Stomach (tissue), 9 donors: ENCODE data around the gene PNPLA6. TPM values are rescaled to one million over a fixed set of nuclear protein-coding genes. Genes with fewer than 3 reads are reported as not detected.

ENCODE experiments used
- DNase-seq, 2 donors: peaks; one replicate each; pipeline versions ENCODE4 v3.0.0 to v3.0.0-alpha.2; 2013 to 2019
- H3K27ac ChIP-seq, 5 donors: fragments of 200-600 bp in 4 of 5; sonication (generic) in 4 of 5; one replicate each; pipeline ENCODE4 v1.5.1; 2013 to 2019; ENCODE audit warnings: mild to moderate bottlenecking in 1 of 5, moderate library complexity in 1 of 5
- H3K27me3 ChIP-seq, 3 donors: fragments of 200-600 bp; sonication (generic); one replicate each; pipeline ENCODE4 v1.5.1; 2017 to 2019; ENCODE audit warnings: mixed run types in 1 of 3
- H3K36me3 ChIP-seq, 4 donors: fragments of 200-600 bp; sonication (generic); 1 replicate in 3 of 4; 2 replicates in 1 of 4; pipeline ENCODE4 v1.5.1; 2016 to 2019
- H3K4me1 ChIP-seq, 4 donors: fragments of 200-600 bp; sonication (generic); one replicate each; pipeline ENCODE4 v1.5.1; 2016 to 2019
- H3K4me3 ChIP-seq, 4 donors: fragments of 200-600 bp; sonication (generic) in 3 of 4; one replicate each; pipeline ENCODE4 v1.5.1; 2016 to 2019; ENCODE audit warnings: mild to moderate bottlenecking in 1 of 4
- H3K9me3 ChIP-seq, 4 donors: fragments of 200-600 bp; sonication (generic); one replicate each; pipeline ENCODE4 v1.5.1; 2016 to 2019
- EP300 ChIP-seq: sonication (generic); formaldehyde crosslinking; IDR thresholded peaks from one replicate; pipeline ENCODE4 v1.6.1; 2017; ENCODE audit warnings: antibody characterized with exemption
- POLR2A ChIP-seq, 4 donors: fragments of 450-650 bp; IDR thresholded peaks; one replicate each; pipeline ENCODE4 v1.6.1; 2016; ENCODE audit warnings: antibody characterized with exemption in 4 of 4, control low read depth in 2 of 4, mild to moderate bottlenecking in 1 of 4, moderate library complexity in 1 of 4
- POLR2AphosphoS5 ChIP-seq, 3 donors: sonication (generic); formaldehyde crosslinking; IDR thresholded peaks; one replicate each; pipeline ENCODE4 v1.6.1; 2016; ENCODE audit warnings: antibody characterized with exemption in 3 of 3
- WGBS, 5 donors: extraction: QIAGEN DNeasy Blood & Tissue Kit in 3 of 5; methylation state at CpG; one replicate each; pipeline versions ENCODE4 v1.1.5 to v1.1.7; 2013 to 2018; 5-methylcytosine and 5-hydroxymethylcytosine counted together
- intact Hi-C: fragments of 100-400 bp; cut with DNase I; formaldehyde crosslinking; loops from one replicate; pipeline ENCODE4 v1.15.1; 2023; ENCODE audit warnings: low total_unique reads
- polyA plus RNA-seq, 3 donors: library from polyadenylated mRNA; stranded (reverse); fragments of 200-250 nt; gene quantifications; one replicate each; pipeline ENCODE4 v1.2.3, GENCODE V29; 2013
- total RNA-seq, 5 donors: library from RNA; depleted of rRNA; stranded (reverse); fragments of >200 nt; gene quantifications; one replicate each; pipeline versions ENCODE4 v1.1.0 to v1.2.3, GENCODE V29; 2014 to 2016
- TF ChIP-seq, protein P1 (sequence below), 7 experiments: fragments of 450-650 bp in 4 of 7; fragments of 200-600 bp in 3 of 7; sonication (generic) in 3 of 7; IDR thresholded peaks; one replicate each; pipeline ENCODE4 v1.5.1; 2016 to 2019; ENCODE audit warnings: antibody characterized with exemption in 7 of 7, control low read depth in 2 of 7, mild to moderate bottlenecking in 1 of 7
- donor health status: healthy with polysubstance abuse.
- donor health status: Bipolar disorder and iron deficiency.
- donor health status: healthy.

Gene PNPLA6
- total and polyA plus RNA-seq, 8 donors: 15.2 to 357 (median 44.3) TPM

DNA sequence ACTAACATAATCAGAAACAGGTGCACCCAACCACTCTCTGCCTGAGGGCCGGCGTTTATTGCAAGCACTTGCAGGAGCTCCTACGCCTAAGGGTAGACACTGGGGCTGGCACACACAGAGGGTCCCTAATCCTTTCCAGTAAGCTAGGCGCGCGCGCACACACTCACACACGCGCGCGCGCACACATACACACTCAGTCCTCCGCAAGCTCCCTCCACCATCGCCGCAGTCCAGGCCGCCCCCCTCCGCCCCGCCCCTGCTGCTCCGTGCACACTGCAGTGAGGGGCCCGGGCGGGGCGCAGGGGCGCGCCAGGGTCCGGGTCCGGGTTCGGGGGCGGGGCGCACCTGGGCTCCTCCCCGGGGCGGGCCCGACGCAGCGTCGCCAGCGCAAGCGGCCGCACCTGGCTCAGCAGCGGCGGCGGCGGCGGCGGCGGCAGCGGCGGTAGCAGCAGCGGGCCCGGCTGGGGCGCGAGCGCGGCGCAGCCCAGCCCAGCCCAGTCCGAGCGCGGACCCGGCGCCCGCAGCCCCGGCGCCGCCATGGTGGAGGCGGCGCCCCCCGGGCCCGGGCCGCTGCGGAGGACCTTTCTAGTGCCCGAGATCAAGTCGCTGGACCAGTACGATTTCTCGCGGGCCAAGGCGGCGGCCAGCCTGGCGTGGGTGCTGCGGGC is 60.1 kb downstream of the PNPLA6 start, which contains the start of gene CAMSAP3:
CAMSAP3 (plus strand) TSS at position 398 of the 668 bp plus-strand sequence; CDS start at position 538, 140 bp downstream.
- Histone ChIP-seq H3K36me3 (no peaks in the 10 kb centered on the region), H3K27ac (peak within 1 kb of the TSS; percentile 71 to 91 (median 77)), H3K4me3 (peak within 1 kb of the TSS; percentile 44 to 66 (median 50)), H3K27me3 (peaks cover 3 to 81% (median 13%) of the 10 kb centered on the region in 3 donors), H3K9me3 (no peaks in the 10 kb centered on the region), H3K4me1 (peaks cover 0 to 31% (median 26%) of the 10 kb centered on the region in 4 donors)
- WGBS, 5 donors: 0 to 1% (median 1%) methylated on average over 19 to 78 of the region's 78 CpGs
- TF ChIP-seq POLR2A (IDR thresholded peaks at IDR 0.05): no peak
- TF ChIP-seq POLR2AphosphoS5 (IDR thresholded peaks at IDR 0.05): peak in 1 of 3 donors; percentile 29
- no peak for TF ChIP-seq EP300
- TF ChIP-seq, protein P1, sequence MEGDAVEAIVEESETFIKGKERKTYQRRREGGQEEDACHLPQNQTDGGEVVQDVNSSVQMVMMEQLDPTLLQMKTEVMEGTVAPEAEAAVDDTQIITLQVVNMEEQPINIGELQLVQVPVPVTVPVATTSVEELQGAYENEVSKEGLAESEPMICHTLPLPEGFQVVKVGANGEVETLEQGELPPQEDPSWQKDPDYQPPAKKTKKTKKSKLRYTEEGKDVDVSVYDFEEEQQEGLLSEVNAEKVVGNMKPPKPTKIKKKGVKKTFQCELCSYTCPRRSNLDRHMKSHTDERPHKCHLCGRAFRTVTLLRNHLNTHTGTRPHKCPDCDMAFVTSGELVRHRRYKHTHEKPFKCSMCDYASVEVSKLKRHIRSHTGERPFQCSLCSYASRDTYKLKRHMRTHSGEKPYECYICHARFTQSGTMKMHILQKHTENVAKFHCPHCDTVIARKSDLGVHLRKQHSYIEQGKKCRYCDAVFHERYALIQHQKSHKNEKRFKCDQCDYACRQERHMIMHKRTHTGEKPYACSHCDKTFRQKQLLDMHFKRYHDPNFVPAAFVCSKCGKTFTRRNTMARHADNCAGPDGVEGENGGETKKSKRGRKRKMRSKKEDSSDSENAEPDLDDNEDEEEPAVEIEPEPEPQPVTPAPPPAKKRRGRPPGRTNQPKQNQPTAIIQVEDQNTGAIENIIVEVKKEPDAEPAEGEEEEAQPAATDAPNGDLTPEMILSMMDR (IDR thresholded peaks at IDR 0.05): no peak
- intact Hi-C loops: no loop called here
- DNase-seq: peak; percentile 66 to 91

DNA sequence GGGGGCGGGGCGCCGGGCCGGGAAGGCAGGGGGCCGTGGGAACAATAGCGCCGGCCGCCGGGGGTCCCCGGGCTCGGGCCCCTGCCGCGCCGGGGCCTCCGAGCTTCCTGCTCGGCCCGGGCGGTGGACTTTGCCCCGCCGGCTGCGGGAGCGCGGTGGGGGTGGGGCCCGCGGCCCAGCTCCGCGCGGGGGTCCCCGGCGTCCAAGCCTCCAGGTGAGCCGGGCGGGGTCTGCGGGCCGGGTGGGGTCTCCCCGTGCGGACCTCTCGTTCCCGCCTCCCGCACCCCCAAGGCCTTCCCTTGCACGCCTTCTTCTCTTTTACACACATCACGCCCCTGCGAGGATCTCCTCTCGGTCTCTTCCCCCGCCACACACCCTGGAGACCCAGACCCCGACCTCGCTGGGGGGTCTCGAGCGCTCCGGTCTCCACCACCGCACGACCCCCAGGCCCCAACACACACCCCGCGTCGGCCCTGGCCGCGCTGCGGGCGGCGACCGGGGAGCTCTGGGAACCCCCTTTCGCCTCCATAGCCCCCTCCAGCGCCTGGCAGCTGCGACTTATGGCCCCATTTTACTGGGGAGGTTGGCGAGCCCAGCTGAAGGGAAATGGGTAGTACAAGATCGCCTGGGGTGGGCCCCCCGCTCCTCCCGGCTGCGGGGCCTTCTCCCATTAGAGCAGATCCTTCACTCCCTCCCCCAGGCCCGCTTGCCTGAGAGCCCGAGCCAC is 60.9 kb downstream of the PNPLA6 start:
- TF ChIP-seq, protein P1 (IDR thresholded peaks at IDR 0.05): no peak
- TF ChIP-seq EP300 (no peak), POLR2A (IDR thresholded peaks at IDR 0.05) (no peak), POLR2AphosphoS5 (IDR thresholded peaks at IDR 0.05) (no peak)
- intact Hi-C loops: no loop called here
- WGBS, 5 donors: 1 to 4% (median 2%) methylated on average over 19 to 70 of the region's 70 CpGs
- H3K27me3 ChIP-seq: peaks cover 3 to 77% (median 13%) of the 10 kb centered on the region in 3 donors
- no peaks in the 10 kb centered on the region for H3K36me3 ChIP-seq
- DNase-seq: peak in 1 of 2 donors; percentile 61
- peaks cover 0 to 30% (median 25%) of the 10 kb centered on the region in 4 donors for H3K4me1 ChIP-seq
- H3K4me3 ChIP-seq: peak overlapping the region; percentile 44 to 66 (median 50)
- no peaks in the 10 kb centered on the region for H3K9me3 ChIP-seq
- H3K27ac ChIP-seq: peak overlapping the region; percentile 71 to 89 (median 76)

- Histone ChIP-seq H3K27me3 (peaks cover 3 to 79% (median 13%) of the 10 kb centered on the region in 3 donors), H3K36me3 (no peaks in the 10 kb centered on the region), H3K9me3 (no peaks in the 10 kb centered on the region), H3K4me1 (peaks cover 0 to 39% (median 34%) of the 10 kb centered on the region in 4 donors), H3K27ac (peak overlapping the region in 2 of 5 donors; percentile 73 to 89), H3K4me3 (peak overlapping the region in 2 of 4 donors; percentile 47 to 66)
- TF ChIP-seq, protein P1 (IDR thresholded peaks at IDR 0.05): no peak
- TF ChIP-seq POLR2AphosphoS5 (IDR thresholded peaks at IDR 0.05) (no peak), POLR2A (IDR thresholded peaks at IDR 0.05) (no peak), EP300 (no peak)
- peak; percentile 40 to 46 for DNase-seq
- intact Hi-C loops: no loop called here
- WGBS, 5 donors: 40 to 59% (median 56%) methylated on average over 9 of the region's 9 CpGs
Observed at GRCh38 chr19:7597689-7598088, 62.2 kb downstream of the PNPLA6 start.

DNA sequence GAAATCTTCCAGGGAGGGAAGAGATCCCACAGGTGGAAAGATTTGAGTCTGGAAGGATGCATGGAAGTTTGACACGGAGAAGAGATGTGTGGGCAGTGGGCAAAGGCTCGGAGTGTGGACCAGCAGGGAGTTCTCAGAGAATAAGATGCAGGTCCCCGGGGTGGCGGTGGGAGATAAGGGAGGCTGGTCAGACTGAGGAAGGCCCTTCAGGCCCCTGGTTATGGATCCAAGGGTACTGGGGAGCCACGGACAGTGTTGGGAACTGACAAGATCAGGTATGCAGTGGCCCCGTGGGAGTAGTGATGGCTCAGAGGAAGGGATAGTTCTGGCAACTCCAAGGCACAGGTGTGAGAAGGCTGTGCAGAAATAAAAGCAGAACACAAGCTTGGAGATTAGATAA is 62.7 kb downstream of the PNPLA6 start:
- intact Hi-C loops: no loop called here
- Histone ChIP-seq H3K27me3 (peaks cover 3 to 77% (median 13%) of the 10 kb centered on the region in 3 donors), H3K27ac (peak overlapping the region in 1 of 5 donors; percentile 89), H3K36me3 (no peaks in the 10 kb centered on the region), H3K4me3 (no peak overlapping the region), H3K9me3 (no peaks in the 10 kb centered on the region), H3K4me1 (peaks cover 0 to 42% (median 39%) of the 10 kb centered on the region in 4 donors)
- WGBS, 5 donors: 52 to 69% (median 58%) methylated on average over 6 of the region's 6 CpGs
- DNase-seq: no peak
- TF ChIP-seq EP300 (no peak), POLR2AphosphoS5 (IDR thresholded peaks at IDR 0.05) (no peak), POLR2A (IDR thresholded peaks at IDR 0.05) (no peak)
- TF ChIP-seq, protein P1 (IDR thresholded peaks at IDR 0.05): no peak
